Endothelial cell of umbilical vein (primary cell): ENCODE data around the gene PCF11. TPM values are rescaled to one million over a fixed set of nuclear protein-coding genes. Genes with fewer than 3 reads are reported as not detected.

ENCODE experiments used
- BruUV-seq: library from RNA; stranded (reverse); fragments of 400-500 nt; replicated peaks from 2 replicates; lab custom pipeline; 2021; lab: Mats Ljungman, UMichigan
- CTCF ChIA-PET: fragments of 300-600, 350-600 bp; sonication (Branson Sonifier 250); formaldehyde crosslinking; loops from one replicate; lab custom pipeline; 2021; ENCODE audit warnings: antibody characterized with exemption, inconsistent platforms; lab: Charles Lee
- POLR2A ChIA-PET: fragments of 300-600, 350-600 bp; sonication (Branson Sonifier 250); formaldehyde crosslinking; loops from one replicate; lab custom pipeline; 2021; ENCODE audit warnings: antibody characterized with exemption, inconsistent platforms; lab: Charles Lee
- DNase-seq: peaks from one replicate; pipeline ENCODE4 v3.0.0-alpha.2; 2011; ENCODE audit warnings: low read depth, low spot score
- FAIRE-seq: peaks from 2 replicates; lab custom pipeline; 2011; peaks lifted over from hg19 to GRCh38; lab: Jason Lieb, UNC
- H2AFZ ChIP-seq: 2 replicates; pipeline ENCODE4 v1.6.0; 2012; ENCODE audit warnings: low read depth, low read length, control low read depth, inconsistent platforms
- H3K27ac ChIP-seq: 2 replicates; pipeline ENCODE4 v1.5.1; 2011; ENCODE audit warnings: low read depth, mild to moderate bottlenecking, control low read depth, low read length, moderate library complexity; ENCODE audit not compliant: insufficient read depth
- H3K27me3 ChIP-seq, 2 experiments: 2 replicates each; pipeline versions ENCODE4 v1.6.0 to v1.6.1; 2011; ENCODE audit warnings: low read length in 2 of 2, mixed read lengths in 1 of 2; ENCODE audit not compliant: control insufficient read depth in 2 of 2, insufficient read depth in 2 of 2
- H3K36me3 ChIP-seq, 2 experiments: 2 replicates in 1 of 2; 3 replicates in 1 of 2; pipeline ENCODE4 v1.5.1; 2011; ENCODE audit warnings: low read length in 2 of 2, mild to moderate bottlenecking in 1 of 2, moderate library complexity in 1 of 2; ENCODE audit not compliant: control insufficient read depth in 2 of 2, insufficient read depth in 2 of 2; ENCODE audit errors: extremely low read depth in 1 of 2
- H3K4me1 ChIP-seq: 3 replicates; pipeline ENCODE4 v1.5.1; 2011; ENCODE audit warnings: mild to moderate bottlenecking, low read length; ENCODE audit not compliant: control insufficient read depth, insufficient read depth; ENCODE audit errors: extremely low read depth
- H3K4me2 ChIP-seq: 2 replicates; pipeline ENCODE4 v1.6.1; 2011; ENCODE audit warnings: low read length, control low read depth, mixed read lengths; ENCODE audit not compliant: insufficient read depth
- H3K4me3 ChIP-seq, 3 experiments: fragments of 200-600 bp in 1 of 3; sonication (generic), shearing (Covaris generic) in 1 of 3; replicated peaks in 1 of 3; 2 replicates each; pipeline ENCODE4 v1.5.1; 2011 to 2016; ENCODE audit warnings: control low read depth in 3 of 3, low read length in 3 of 3, mild to moderate bottlenecking in 2 of 3, inconsistent platforms in 1 of 3, low read depth in 1 of 3, moderate library complexity in 1 of 3; ENCODE audit not compliant: insufficient read depth in 1 of 3
- H3K79me2 ChIP-seq: 2 replicates; pipeline ENCODE4 v1.6.0; 2012; ENCODE audit warnings: low read length, inconsistent platforms; ENCODE audit not compliant: control insufficient read depth, insufficient read depth
- H3K9ac ChIP-seq: replicated peaks from 2 replicates; pipeline ENCODE3; 2011; ENCODE audit warnings: low read length, control low read depth; ENCODE audit not compliant: insufficient read depth; ENCODE audit errors: extremely low read depth
- H3K9me1 ChIP-seq: replicated peaks from 3 replicates; pipeline ENCODE4 v1.6.0; 2011; ENCODE audit warnings: mild to moderate bottlenecking, low read length; ENCODE audit not compliant: control insufficient read depth, insufficient read depth; ENCODE audit errors: extremely low read depth
- H3K9me3 ChIP-seq: replicated peaks from 2 replicates; pipeline ENCODE4 v1.5.1; 2012; ENCODE audit warnings: low read length, inconsistent platforms; ENCODE audit not compliant: control insufficient read depth, insufficient read depth
- H4K20me1 ChIP-seq: replicated peaks from 2 replicates; pipeline ENCODE3; 2011; ENCODE audit warnings: mild to moderate bottlenecking, low read length; ENCODE audit not compliant: control insufficient read depth, insufficient read depth; ENCODE audit errors: extremely low read depth
- CTCF ChIP-seq, 2 donors: IDR thresholded peaks; 1 replicate in 1 of 2; 2 replicates in 1 of 2; pipeline ENCODE4 v1.5.1; 2011; ENCODE audit warnings: low read length in 2 of 2, mild to moderate bottlenecking in 2 of 2, moderate library complexity in 2 of 2, control low read depth in 1 of 2, inconsistent platforms in 1 of 2, low read depth in 1 of 2; ENCODE audit not compliant: insufficient read depth in 1 of 2; ENCODE audit errors: extremely low read depth in 1 of 2
- EZH2 ChIP-seq: IDR thresholded peaks from 2 replicates; pipeline ENCODE4 v1.6.1; 2012; ENCODE audit warnings: borderline replicate concordance, low read depth, mild to moderate bottlenecking, moderate library complexity, low read length, inconsistent platforms; ENCODE audit not compliant: severe bottlenecking
- FOS ChIP-seq: IDR thresholded peaks from 2 replicates; pipeline ENCODE4 v1.6.1; 2011; ENCODE audit warnings: mild to moderate bottlenecking, low read length, moderate library complexity, borderline replicate concordance; ENCODE audit not compliant: insufficient read depth
- GATA2 ChIP-seq: IDR thresholded peaks from 2 replicates; pipeline ENCODE4 v1.7.0; 2011; ENCODE audit warnings: low read depth, mild to moderate bottlenecking, moderate library complexity, mixed read lengths, low read length; ENCODE audit not compliant: insufficient read length, insufficient read depth
- JUN ChIP-seq: IDR thresholded peaks from 2 replicates; pipeline ENCODE4 v1.6.1; 2011; ENCODE audit warnings: borderline replicate concordance, low read depth; ENCODE audit not compliant: insufficient read length, insufficient read depth
- MYC ChIP-seq: IDR thresholded peaks from one replicate; pipeline ENCODE4 v1.6.1; 2011; ENCODE audit warnings: mild to moderate bottlenecking, low read depth, low read length
- POLR2A ChIP-seq: IDR thresholded peaks from 2 replicates; pipeline ENCODE4 v1.6.1; 2012; ENCODE audit warnings: low read depth, mild to moderate bottlenecking, control low read depth, low read length
- POLR2AphosphoS5 ChIP-seq: IDR thresholded peaks from 2 replicates; pipeline ENCODE4 v1.6.1; 2012; ENCODE audit warnings: low read depth, mild to moderate bottlenecking, control low read depth, low read length, moderate library complexity; ENCODE audit not compliant: insufficient read depth
- dilution Hi-C: fragments of 300-500 bp; cut with MboI; formaldehyde crosslinking; loops from one replicate; pipeline ENCODE4 v1.15.0; 2019; ENCODE audit warnings: low sequenced_read_pairs; ENCODE audit not compliant: extremely low pct_ligation_motif_present
- intact Hi-C: fragments of 100-400 bp; cut with micrococcal nuclease; formaldehyde crosslinking; loops from one replicate; pipeline ENCODE4 v1.10.0; 2022
- polyA plus RNA-seq, 4 experiments: library from polyadenylated mRNA; depleted of rRNA in 3 of 4; stranded (reverse) in 3 of 4; unstranded in 1 of 4; fragments of >200 nt; gene quantifications; 2 replicates each; pipeline versions ENCODE4 v1.2.1 to v1.2.3, GENCODE V29; 2011 to 2012; ENCODE audit warnings: missing spikeins in 1 of 4
- total RNA-seq: library from RNA; stranded (reverse); gene quantifications from 2 replicates; pipeline ENCODE4 v1.2.3, GENCODE V29; 2021
- TF ChIP-seq, protein P1 (sequence below): IDR thresholded peaks from 2 replicates; pipeline ENCODE4 v1.6.1; 2011; ENCODE audit not compliant: insufficient read depth, insufficient read length

PCF11 gene
- total and polyA plus RNA-seq, 2 donors (not counting 3 experiments of a cell fraction or from before 2014, with no cell fraction given) = 38.0 to 51.2 TPM

DNA sequence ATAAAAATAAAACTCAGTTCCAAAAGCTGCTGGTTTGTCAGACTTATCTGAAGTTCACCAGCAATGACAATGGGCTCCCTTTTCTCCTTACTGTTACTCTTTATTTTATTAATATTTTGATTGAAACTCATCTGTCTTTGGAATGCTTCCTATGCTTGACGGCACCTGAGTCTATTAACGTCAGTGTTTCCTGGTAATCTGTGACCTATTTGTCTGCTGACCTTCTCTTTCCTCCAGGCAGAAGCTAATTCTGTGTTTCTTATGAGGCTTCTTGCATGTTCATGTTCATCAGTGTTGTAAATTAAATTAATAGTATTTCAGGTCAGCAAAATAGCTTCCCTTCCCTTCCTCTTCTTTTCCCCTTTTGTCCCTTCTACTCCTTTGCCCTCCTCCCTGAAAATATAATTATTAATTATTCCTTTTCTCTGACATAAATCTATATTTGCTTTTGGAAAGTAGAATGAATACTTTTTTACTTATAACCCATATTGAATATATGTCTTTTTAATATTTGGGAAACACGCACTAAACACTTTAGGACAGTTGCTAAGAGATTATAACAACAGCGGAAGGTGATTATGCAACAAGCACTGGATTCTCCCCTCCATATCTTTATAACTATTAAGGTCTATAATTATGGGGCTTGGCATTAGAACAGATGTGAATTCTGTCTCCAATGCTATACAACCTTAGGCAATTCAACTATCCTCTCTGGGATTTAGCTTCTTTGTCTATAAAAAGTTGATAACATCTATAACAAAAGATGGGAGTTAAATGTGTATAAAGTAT is 32.1 kb upstream of the PCF11 start:
- Histone ChIP-seq H4K20me1 (no peaks in the 10 kb centered on the region), H3K4me3 (no peak overlapping the region), H3K4me1 (no peaks in the 10 kb centered on the region), H3K9me1 (no peaks in the 10 kb centered on the region), H3K79me2 (no peaks in the 10 kb centered on the region), H3K27ac (no peak overlapping the region), H3K27me3 (no peaks in the 10 kb centered on the region), H3K9ac (no peak overlapping the region), H3K4me2 (no peak overlapping the region), H2AFZ (no peak overlapping the region), H3K9me3 (no peaks in the 10 kb centered on the region), H3K36me3 (no peaks in the 10 kb centered on the region)
- POLR2A ChIA-PET = no interaction called here
- no peak for DNase-seq
- intact Hi-C loops (no loop called here), dilution Hi-C loops (no loop called here)
- FAIRE-seq = no peak
- TF ChIP-seq EZH2 (no peak), MYC (no peak), JUN (no peak), CTCF (IDR thresholded peaks at IDR 0.05; ENCODE audit: extremely low read depth in 1 of 2, insufficient read depth in 1 of 2, low read depth in 1 of 2, low read length in 2 of 2) (no peak), POLR2A (no peak), POLR2AphosphoS5 (no peak), FOS (no peak), GATA2 (no peak)
- TF ChIP-seq, protein P1, sequence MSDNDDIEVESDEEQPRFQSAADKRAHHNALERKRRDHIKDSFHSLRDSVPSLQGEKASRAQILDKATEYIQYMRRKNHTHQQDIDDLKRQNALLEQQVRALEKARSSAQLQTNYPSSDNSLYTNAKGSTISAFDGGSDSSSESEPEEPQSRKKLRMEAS = no peak
- BruUV-seq = no TSS peak
- CTCF ChIA-PET = interaction anchor here (0.9 to 1.4 kb wide), 2 partner anchors 12 to 14 kb away, joined by 3 to 4 read pairs; no protein-coding TSS in a partner anchor
